ENCODE measurements around the gene CTNNB1. TPM values are rescaled to one million over a fixed set of nuclear protein-coding genes. Genes with fewer than 3 reads are reported as not detected.

CTNNB1 gene
- total and polyA plus RNA-seq, 2 of the 13 experiments (the other 11 are each of a cell fraction or from before 2014, with no cell fraction given) = 398 to 489 TPM

DNA sequence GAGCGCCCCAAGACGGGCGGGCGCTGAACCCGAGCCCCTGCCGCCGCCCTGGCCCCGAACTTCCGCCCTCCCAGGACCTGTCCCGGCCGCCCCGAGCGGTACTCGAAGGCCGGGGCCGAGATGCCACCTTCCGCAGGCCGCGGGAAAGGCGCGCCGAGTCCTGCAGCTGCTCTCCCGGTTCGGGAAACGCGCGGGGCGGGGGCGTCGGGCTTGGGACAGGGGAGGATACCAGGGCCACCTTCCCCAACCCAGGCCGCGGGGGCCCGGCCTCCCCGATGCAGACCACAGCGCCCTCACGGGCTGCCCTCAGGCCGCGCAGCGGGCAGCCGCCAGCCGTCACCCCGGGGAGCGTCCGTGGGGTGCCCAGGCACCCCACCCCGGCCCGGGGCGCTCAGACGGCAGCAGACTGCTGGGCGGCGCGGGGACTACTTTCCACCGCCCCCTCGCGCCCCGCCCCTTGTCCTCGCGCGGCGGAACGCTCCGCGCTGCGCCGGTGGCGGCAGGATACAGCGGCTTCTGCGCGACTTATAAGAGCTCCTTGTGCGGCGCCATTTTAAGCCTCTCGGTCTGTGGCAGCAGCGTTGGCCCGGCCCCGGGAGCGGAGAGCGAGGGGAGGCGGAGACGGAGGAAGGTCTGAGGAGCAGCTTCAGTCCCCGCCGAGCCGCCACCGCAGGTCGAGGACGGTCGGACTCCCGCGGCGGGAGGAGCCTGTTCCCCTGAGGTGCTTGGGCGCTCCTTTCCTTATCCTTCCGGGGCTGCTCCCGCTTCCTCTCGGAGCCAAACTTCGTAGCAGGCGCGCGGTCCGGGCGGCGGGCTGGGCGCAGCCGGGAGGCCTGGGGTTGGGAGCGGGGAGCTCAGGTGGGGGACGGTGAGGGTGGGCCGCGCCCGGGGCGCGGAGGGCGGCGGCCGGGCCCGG lies at the start of gene CTNNB1 (continued):
- TF ChIP-seq, protein P1, sequence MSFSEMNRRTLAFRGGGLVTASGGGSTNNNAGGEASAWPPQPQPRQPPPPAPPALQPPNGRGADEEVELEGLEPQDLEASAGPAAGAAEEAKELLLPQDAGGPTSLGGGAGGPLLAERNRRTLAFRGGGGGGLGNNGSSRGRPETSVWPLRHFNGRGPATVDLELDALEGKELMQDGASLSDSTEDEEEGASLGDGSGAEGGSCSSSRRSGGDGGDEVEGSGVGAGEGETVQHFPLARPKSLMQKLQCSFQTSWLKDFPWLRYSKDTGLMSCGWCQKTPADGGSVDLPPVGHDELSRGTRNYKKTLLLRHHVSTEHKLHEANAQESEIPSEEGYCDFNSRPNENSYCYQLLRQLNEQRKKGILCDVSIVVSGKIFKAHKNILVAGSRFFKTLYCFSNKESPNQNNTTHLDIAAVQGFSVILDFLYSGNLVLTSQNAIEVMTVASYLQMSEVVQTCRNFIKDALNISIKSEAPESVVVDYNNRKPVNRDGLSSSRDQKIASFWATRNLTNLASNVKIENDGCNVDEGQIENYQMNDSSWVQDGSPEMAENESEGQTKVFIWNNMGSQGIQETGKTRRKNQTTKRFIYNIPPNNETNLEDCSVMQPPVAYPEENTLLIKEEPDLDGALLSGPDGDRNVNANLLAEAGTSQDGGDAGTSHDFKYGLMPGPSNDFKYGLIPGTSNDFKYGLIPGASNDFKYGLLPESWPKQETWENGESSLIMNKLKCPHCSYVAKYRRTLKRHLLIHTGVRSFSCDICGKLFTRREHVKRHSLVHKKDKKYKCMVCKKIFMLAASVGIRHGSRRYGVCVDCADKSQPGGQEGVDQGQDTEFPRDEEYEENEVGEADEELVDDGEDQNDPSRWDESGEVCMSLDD (CRISPR knock-in tag; IDR thresholded peaks at IDR 0.05; ENCODE audit: borderline replicate concordance) = peak; percentile 99
- TF ChIP-seq EEA1 (CRISPR knock-in tag; IDR thresholded peaks at IDR 0.05; ENCODE audit: borderline replicate concordance) = peak; percentile 90; the same call in 1 of the 2 replicates
- TF ChIP-seq ZNF652 (CRISPR knock-in tag; IDR thresholded peaks at IDR 0.05; ENCODE audit: borderline replicate concordance, low read depth) = no peak
- no peak for TF ChIP-seq NCOA1 (CRISPR knock-in tag; IDR thresholded peaks at IDR 0.05)
- TF ChIP-seq, protein P2, sequence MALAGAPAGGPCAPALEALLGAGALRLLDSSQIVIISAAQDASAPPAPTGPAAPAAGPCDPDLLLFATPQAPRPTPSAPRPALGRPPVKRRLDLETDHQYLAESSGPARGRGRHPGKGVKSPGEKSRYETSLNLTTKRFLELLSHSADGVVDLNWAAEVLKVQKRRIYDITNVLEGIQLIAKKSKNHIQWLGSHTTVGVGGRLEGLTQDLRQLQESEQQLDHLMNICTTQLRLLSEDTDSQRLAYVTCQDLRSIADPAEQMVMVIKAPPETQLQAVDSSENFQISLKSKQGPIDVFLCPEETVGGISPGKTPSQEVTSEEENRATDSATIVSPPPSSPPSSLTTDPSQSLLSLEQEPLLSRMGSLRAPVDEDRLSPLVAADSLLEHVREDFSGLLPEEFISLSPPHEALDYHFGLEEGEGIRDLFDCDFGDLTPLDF (CRISPR knock-in tag; IDR thresholded peaks at IDR 0.05) = no peak
- TF ChIP-seq, protein P3, sequence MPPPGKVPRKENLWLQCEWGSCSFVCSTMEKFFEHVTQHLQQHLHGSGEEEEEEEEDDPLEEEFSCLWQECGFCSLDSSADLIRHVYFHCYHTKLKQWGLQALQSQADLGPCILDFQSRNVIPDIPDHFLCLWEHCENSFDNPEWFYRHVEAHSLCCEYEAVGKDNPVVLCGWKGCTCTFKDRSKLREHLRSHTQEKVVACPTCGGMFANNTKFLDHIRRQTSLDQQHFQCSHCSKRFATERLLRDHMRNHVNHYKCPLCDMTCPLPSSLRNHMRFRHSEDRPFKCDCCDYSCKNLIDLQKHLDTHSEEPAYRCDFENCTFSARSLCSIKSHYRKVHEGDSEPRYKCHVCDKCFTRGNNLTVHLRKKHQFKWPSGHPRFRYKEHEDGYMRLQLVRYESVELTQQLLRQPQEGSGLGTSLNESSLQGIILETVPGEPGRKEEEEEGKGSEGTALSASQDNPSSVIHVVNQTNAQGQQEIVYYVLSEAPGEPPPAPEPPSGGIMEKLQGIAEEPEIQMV (CRISPR knock-in tag; IDR thresholded peaks at IDR 0.05; ENCODE audit: low read depth) = peak; percentile 77; the same call in 1 of the 2 replicates
- TF ChIP-seq NR2C2 (CRISPR knock-in tag; IDR thresholded peaks at IDR 0.05; ENCODE audit: borderline replicate concordance) = peak; percentile 84
- peak; percentile 91 for TF ChIP-seq ZNF160 (CRISPR knock-in tag; IDR thresholded peaks at IDR 0.05)
- TF ChIP-seq, protein P4, sequence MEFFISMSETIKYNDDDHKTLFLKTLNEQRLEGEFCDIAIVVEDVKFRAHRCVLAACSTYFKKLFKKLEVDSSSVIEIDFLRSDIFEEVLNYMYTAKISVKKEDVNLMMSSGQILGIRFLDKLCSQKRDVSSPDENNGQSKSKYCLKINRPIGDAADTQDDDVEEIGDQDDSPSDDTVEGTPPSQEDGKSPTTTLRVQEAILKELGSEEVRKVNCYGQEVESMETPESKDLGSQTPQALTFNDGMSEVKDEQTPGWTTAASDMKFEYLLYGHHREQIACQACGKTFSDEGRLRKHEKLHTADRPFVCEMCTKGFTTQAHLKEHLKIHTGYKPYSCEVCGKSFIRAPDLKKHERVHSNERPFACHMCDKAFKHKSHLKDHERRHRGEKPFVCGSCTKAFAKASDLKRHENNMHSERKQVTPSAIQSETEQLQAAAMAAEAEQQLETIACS (CRISPR knock-in tag; IDR thresholded peaks at IDR 0.05) = no peak; the same call in 1 of the 2 replicates
- peak; percentile 87 for TF ChIP-seq RFXAP (CRISPR knock-in tag; IDR thresholded peaks at IDR 0.05; ENCODE audit: borderline replicate concordance)
- peak; percentile 79; the same call in 1 of the 2 replicates for TF ChIP-seq ZNF775 (CRISPR knock-in tag; IDR thresholded peaks at IDR 0.05; ENCODE audit: borderline replicate concordance)
- TF ChIP-seq, protein P5, sequence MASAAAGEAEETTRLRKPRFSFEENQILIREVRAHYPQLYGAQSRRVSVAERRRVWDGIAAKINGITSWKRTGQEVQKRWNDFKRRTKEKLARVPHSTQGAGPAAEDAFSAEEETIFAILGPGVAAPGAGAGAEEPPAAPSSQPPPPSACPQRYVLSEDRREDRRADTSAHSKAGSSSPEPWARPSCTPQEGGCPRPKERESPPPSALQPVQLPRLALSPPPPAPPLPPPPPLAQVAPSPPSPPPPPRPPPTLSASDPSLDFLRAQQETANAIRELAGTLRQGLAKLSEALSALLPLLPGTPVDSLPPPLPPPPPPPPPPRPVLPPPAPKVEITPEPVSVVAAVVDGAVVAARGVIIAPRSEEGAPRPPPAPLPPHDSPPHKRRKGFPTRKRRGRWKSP (CRISPR knock-in tag; IDR thresholded peaks at IDR 0.05) = peak; percentile 92
- TF ChIP-seq, protein P6, sequence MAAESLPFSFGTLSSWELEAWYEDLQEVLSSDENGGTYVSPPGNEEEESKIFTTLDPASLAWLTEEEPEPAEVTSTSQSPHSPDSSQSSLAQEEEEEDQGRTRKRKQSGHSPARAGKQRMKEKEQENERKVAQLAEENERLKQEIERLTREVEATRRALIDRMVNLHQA (CRISPR knock-in tag; IDR thresholded peaks at IDR 0.05) = no peak
- 0 out of 2 replicates have a peak, but pooled peaks have one; percentile 52 for TF ChIP-seq ZC3H4 (CRISPR knock-in tag; IDR thresholded peaks at IDR 0.05; ENCODE audit: borderline replicate concordance)
- 0 out of 2 replicates have a peak, but pooled peaks have one; percentile 33 for TF ChIP-seq ZNF841 (CRISPR knock-in tag; IDR thresholded peaks at IDR 0.05; ENCODE audit: borderline replicate concordance)

Measured in HepG2 (cell line).